Glomerular visceral epithelial cell (primary cell): ENCODE data around the gene ADAMTS3.
"Not testable (repeated sequence)": the region's sequence is repeated elsewhere in the genome, so short reads cannot be mapped to it uniquely, and the experiment has no call there.

Experiments used
- DNase-seq: peaks from one replicate; pipeline ENCODE4 v3.0.0-alpha.2; 2016; ENCODE audit errors: extremely low spot score

ADAMTS3 gene

GRCh38 chr4:72473434-72473900 lies 95.6 kb downstream of the ADAMTS3 start:
- no peak for DNase-seq

GRCh38 chr4:72471816-72472215 lies 97.2 kb downstream of the ADAMTS3 start:
- no peak for DNase-seq

- no peak for DNase-seq
Measured at GRCh38 chr4:72468904-72469502, 100.0 kb downstream of the ADAMTS3 start.

- no peak for DNase-seq
Measured at GRCh38 chr4:72467633-72468032, 101.4 kb downstream of the ADAMTS3 start.

- no peak for DNase-seq
Measured at GRCh38 chr4:72463724-72464123, 105.3 kb downstream of the ADAMTS3 start.

GRCh38 chr4:72457158-72457557 lies 111.9 kb downstream of the ADAMTS3 start:
- no peak for DNase-seq

- no peak for DNase-seq
Measured at GRCh38 chr4:72451349-72451748, 117.7 kb downstream of the ADAMTS3 start.

- DNase-seq = no peak
Measured at GRCh38 chr4:72449705-72450104, 119.3 kb downstream of the ADAMTS3 start.

- no peak for DNase-seq
Measured at GRCh38 chr4:72448231-72448630, 120.8 kb downstream of the ADAMTS3 start.

GRCh38 chr4:72446353-72447055 lies 122.5 kb downstream of the ADAMTS3 start:
- DNase-seq = no peak

GRCh38 chr4:72444092-72444491 lies 124.9 kb downstream of the ADAMTS3 start:
- DNase-seq = no peak

- DNase-seq = no peak
Measured at GRCh38 chr4:72442715-72443114, 126.3 kb downstream of the ADAMTS3 start.

- no peak for DNase-seq
Measured at GRCh38 chr4:72442147-72442546, 126.9 kb downstream of the ADAMTS3 start.

GRCh38 chr4:72440386-72440785 lies 128.6 kb downstream of the ADAMTS3 start:
- no peak for DNase-seq

- no peak for DNase-seq
Measured at GRCh38 chr4:72432975-72433374, 136.0 kb downstream of the ADAMTS3 start.

GRCh38 chr4:72432282-72432681 lies 136.7 kb downstream of the ADAMTS3 start:
- DNase-seq = no peak

GRCh38 chr4:72430988-72431387 lies 138.0 kb downstream of the ADAMTS3 start:
- no peak for DNase-seq

- DNase-seq = peak; percentile 71
Measured at GRCh38 chr4:72430050-72430449, 139.0 kb downstream of the ADAMTS3 start.

GRCh38 chr4:72429397-72429889 lies 139.6 kb downstream of the ADAMTS3 start:
- DNase-seq = no peak

- DNase-seq = no peak
Measured at GRCh38 chr4:72427057-72427456, 142.0 kb downstream of the ADAMTS3 start.

- DNase-seq = not testable (repeated sequence)
Measured at GRCh38 chr4:72425908-72426307, 143.1 kb downstream of the ADAMTS3 start.

GRCh38 chr4:72424006-72424405 lies 145.0 kb downstream of the ADAMTS3 start:
- no peak for DNase-seq

- no peak for DNase-seq
Measured at GRCh38 chr4:72422416-72422815, 146.6 kb downstream of the ADAMTS3 start.
